A549 (cell line): ENCODE data around the gene TCF25. TPM values are rescaled to one million over a fixed set of nuclear protein-coding genes. Genes with fewer than 3 reads are reported as not detected.
"Not testable (repeated sequence)": the region's sequence is repeated elsewhere in the genome, so short reads cannot be mapped to it uniquely, and the experiment has no call there.

Experiments
- ATAC-seq, 2 experiments: fragments of 200-7000 bp in 1 of 2; fragments of >200 bp in 1 of 2; cut with Nextera tagmentation in 1 of 2; cut with Tn5 transposase in 1 of 2; 3 replicates each; pipeline versions ENCODE4 v1.8.0 to v1.9.1; 2018 to 2020; ENCODE audit warnings: mild to moderate bottlenecking in 1 of 2, moderate library complexity in 1 of 2
- CTCF ChIA-PET: fragments of 300-600 bp; sonication (Branson Sonifier 250); formaldehyde crosslinking; extraction: SDS; loops from one replicate; lab custom pipeline; 2021; ENCODE audit warnings: antibody characterized with exemption, inconsistent platforms; lab: Yijun Ruan, JAX
- POLR2A ChIA-PET: fragments of 350-600 bp; formaldehyde crosslinking; extraction: SDS; loops from one replicate; lab custom pipeline; 2021; ENCODE audit warnings: antibody characterized with exemption, inconsistent platforms; lab: Yijun Ruan, JAX
- DNase-seq, 2 experiments: peaks; one replicate each; pipeline versions ENCODE4 v3.0.0 to v3.0.0-alpha.2; 2011 to 2016; ENCODE audit warnings: low read depth in 1 of 2, low spot score in 1 of 2
- FAIRE-seq: peaks from 2 replicates; lab custom pipeline; 2011; peaks lifted over from hg19 to GRCh38; lab: Jason Lieb, UNC
- H3K27ac ChIP-seq, 2 experiments: fragments of >200 bp; sonication (Bioruptor Twin); formaldehyde crosslinking; 3 replicates each; pipeline ENCODE4 v1.5.1; 2016 to 2017
- H3K4me1 ChIP-seq: fragments of >200 bp; sonication (Bioruptor Twin); formaldehyde crosslinking; 3 replicates; pipeline ENCODE4 v1.6.1; 2016
- H3K4me2 ChIP-seq: fragments of >200 bp; sonication (Bioruptor Twin); formaldehyde crosslinking; 3 replicates; pipeline ENCODE4 v1.6.1; 2016
- H3K4me3 ChIP-seq: fragments of >200 bp; sonication (Bioruptor Twin); formaldehyde crosslinking; 3 replicates; pipeline ENCODE4 v1.5.1; 2016
- H3K9me3 ChIP-seq: fragments of >200 bp; sonication (Bioruptor Twin); formaldehyde crosslinking; 3 replicates; pipeline ENCODE4 v1.6.1; 2016
- CBX8 ChIP-seq: fragments of 200-600 bp; sonication (generic); IDR thresholded peaks from 2 replicates; pipeline ENCODE4 v1.6.1; 2016
- EHMT2 ChIP-seq: fragments of 200-600 bp; sonication (generic); IDR thresholded peaks from 2 replicates; pipeline ENCODE4 v1.6.1; 2016; ENCODE audit warnings: antibody characterized with exemption, low read depth, mild to moderate bottlenecking, moderate library complexity
- FOXS1 ChIP-seq: fragments of 250-450 bp; sonication (Bioruptor Pico); IDR thresholded peaks from 2 replicates; pipeline ENCODE4 v1.5.0; 2020; ENCODE audit warnings: mild to moderate bottlenecking, moderate library complexity
- HOXA7 ChIP-seq: fragments of 250-450 bp; sonication (Bioruptor Pico); IDR thresholded peaks from 2 replicates; pipeline ENCODE4 v1.5.0; 2020; ENCODE audit warnings: mild to moderate bottlenecking, moderate library complexity
- HOXB13 ChIP-seq: fragments of 250-450 bp; sonication (Bioruptor Pico); IDR thresholded peaks from 2 replicates; pipeline ENCODE4 v1.5.0; 2020; ENCODE audit warnings: low read depth, mild to moderate bottlenecking, moderate library complexity
- HOXB5 ChIP-seq: fragments of 250-450 bp; sonication (Bioruptor Pico); IDR thresholded peaks from 2 replicates; pipeline ENCODE4 v1.5.0; 2020; ENCODE audit warnings: mild to moderate bottlenecking, moderate library complexity
- JUNB ChIP-seq: fragments of >200 bp; sonication (Bioruptor Twin); formaldehyde crosslinking; IDR thresholded peaks from 2 replicates; pipeline ENCODE4 v1.6.1; 2016
- PBX3 ChIP-seq: IDR thresholded peaks from 2 replicates; pipeline ENCODE4 v1.6.1; 2012
- RFX5 ChIP-seq: fragments of 450-650 bp; IDR thresholded peaks from 2 replicates; pipeline ENCODE4 v1.7.1; 2014; ENCODE audit warnings: antibody characterized with exemption, mild to moderate bottlenecking, moderate library complexity
- ZSCAN20 ChIP-seq: fragments of 250-450 bp; sonication (Bioruptor Pico); IDR thresholded peaks from 2 replicates; pipeline ENCODE4 v1.8.0; 2022; ENCODE audit warnings: mild to moderate bottlenecking, moderate library complexity
- WGBS: methylation state at CpG from one replicate; pipeline ENCODE4 v1.1.6; 2017; ENCODE audit errors: missing lambda C conversion rate; 5-methylcytosine and 5-hydroxymethylcytosine counted together
- polyA plus RNA-seq, 4 experiments: library from polyadenylated mRNA; depleted of rRNA in 3 of 4; stranded (reverse); fragments of >200 nt; fragmentation: RNase III in 1 of 4; extraction: RNeasy Plus Mini Kit Qiagen cat#74134 plus additional on column Dnase treatment in 1 of 4; gene quantifications; 2 replicates in 3 of 4; 3 replicates in 1 of 4; pipeline ENCODE4 v1.2.3, GENCODE V29; 2011 to 2017
- TF ChIP-seq, protein P1 (sequence below): fragments of 200-600 bp; sonication (generic); IDR thresholded peaks from 2 replicates; pipeline ENCODE4 v1.6.1; 2016; ENCODE audit warnings: antibody characterized with exemption, mild to moderate bottlenecking, moderate library complexity

TCF25 gene
- polyA plus RNA-seq, 2 of the 4 experiments (the other 2 are of a cell fraction): 125 TPM

DNA sequence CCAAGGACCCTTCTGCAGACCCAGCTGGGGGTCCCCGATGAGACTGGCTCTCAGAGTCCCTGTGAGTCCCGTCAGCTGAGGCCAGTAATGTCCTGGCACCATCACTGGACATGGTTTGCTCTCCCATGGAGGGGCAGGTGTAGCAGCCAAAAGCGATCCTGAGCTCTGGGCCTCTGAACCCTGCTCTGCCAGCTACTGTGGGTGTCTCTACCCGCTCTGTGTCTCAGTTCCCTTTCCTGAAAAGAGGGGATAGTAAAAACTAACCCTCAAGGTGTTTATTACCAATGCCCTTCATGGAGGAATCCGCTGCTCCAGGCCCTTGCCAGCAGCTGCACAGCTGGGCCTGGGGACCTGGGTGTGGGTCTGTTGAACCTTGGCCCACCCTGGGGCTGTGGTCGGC is 58.6 kb downstream of the TCF25 start:
- H3K27ac ChIP-seq: no peak overlapping the region
- FAIRE-seq (no peak), ATAC-seq (no peak; a peak in 1 of 6 replicates), DNase-seq (no peak)
- no peaks in the 10 kb centered on the region for H3K9me3 ChIP-seq
- TF ChIP-seq RFX5 (no peak), ZSCAN20 (CRISPR knock-in tag) (no peak), JUNB (no peak), PBX3 (no peak), HOXB5 (no peak), HOXA7 (no peak)
- no peak overlapping the region for H3K4me3 ChIP-seq
- ChIA-PET POLR2A (no interaction called here), CTCF (interaction anchor here (0.6 to 1.2 kb wide), 5 partner anchors 8 to 280 kb away, joined by 3 to 5 read pairs (median 4); partner anchors contain the start of genes MC1R and TUBB3)
- H3K4me1 ChIP-seq: no peaks in the 10 kb centered on the region
- no peak overlapping the region for H3K4me2 ChIP-seq
- WGBS: 90% methylated on average over 6 of the region's 6 CpGs

DNA sequence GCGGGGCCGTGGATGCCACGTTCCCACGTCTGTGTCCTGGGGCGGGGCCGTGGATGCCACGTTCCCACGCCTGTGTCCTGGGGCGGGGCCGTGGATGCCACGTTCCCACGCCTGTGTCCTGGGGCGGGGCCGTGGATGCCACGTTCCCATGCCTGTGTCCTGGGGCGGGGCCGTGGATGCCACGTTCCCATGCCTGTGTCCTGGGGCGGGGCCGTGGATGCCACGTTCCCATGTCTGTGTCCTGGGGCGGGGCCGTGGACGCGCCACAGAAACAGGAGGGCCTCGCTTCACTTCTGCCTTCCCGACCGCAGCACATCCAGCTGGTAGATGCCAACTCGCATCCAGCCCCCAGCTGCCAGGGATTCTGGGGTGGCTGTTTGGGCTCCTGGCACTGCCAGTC is 60.6 kb downstream of the TCF25 start:
- POLR2A ChIA-PET: not testable (repeated sequence)
- CTCF ChIA-PET: interaction anchor here (1.2 kb wide), 2 partner anchors 14 to 17 kb away, joined by 3 to 4 read pairs; no protein-coding TSS in a partner anchor

DNA sequence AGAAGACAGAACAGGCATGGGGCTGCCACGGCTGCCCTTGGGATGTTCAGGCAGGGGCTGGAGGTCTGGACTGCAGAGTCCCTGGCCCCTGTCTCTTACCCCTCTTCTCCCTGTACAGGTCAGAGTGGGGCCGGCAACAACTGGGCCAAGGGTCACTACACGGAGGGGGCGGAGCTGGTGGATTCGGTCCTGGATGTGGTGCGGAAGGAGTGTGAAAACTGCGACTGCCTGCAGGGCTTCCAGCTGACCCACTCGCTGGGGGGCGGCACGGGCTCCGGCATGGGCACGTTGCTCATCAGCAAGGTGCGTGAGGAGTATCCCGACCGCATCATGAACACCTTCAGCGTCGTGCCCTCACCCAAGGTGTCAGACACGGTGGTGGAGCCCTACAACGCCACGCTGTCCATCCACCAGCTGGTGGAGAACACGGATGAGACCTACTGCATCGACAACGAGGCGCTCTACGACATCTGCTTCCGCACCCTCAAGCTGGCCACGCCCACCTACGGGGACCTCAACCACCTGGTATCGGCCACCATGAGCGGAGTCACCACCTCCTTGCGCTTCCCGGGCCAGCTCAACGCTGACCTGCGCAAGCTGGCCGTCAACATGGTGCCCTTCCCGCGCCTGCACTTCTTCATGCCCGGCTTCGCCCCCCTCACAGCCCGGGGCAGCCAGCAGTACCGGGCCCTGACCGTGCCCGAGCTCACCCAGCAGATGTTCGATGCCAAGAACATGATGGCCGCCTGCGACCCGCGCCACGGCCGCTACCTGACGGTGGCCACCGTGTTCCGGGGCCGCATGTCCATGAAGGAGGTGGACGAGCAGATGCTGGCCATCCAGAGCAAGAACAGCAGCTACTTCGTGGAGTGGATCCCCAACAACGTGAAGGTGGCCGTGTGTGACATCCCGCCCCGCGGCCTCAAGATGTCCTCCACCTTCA is 61.5 kb downstream of the TCF25 start:
- Histone ChIP-seq H3K27ac (no peak overlapping the region), H3K4me1 (no peaks in the 10 kb centered on the region), H3K4me3 (no peak overlapping the region), H3K9me3 (no peaks in the 10 kb centered on the region), H3K4me2 (no peak overlapping the region)
- no peak for DNase-seq
- CTCF ChIA-PET: interaction anchor here (0.9 to 1.5 kb wide), 2 partner anchors 25 to 74 kb away, joined by 3 to 5 read pairs; no protein-coding TSS in a partner anchor
- TF ChIP-seq HOXB13 (CRISPR knock-in tag): no peak
- TF ChIP-seq HOXB5: no peak
- no peak for TF ChIP-seq RFX5
- no peak for TF ChIP-seq EHMT2
- no peak for FAIRE-seq
- WGBS: 92% methylated on average over 37 of the region's 61 CpGs
- ATAC-seq: no peak
- POLR2A ChIA-PET: interaction anchor here (1.1 to 1.4 kb wide), 2 partner anchors 10 to 12 kb away, joined by 3 to 8 read pairs; no protein-coding TSS in a partner anchor

More for the DNA sequence above, 60.6 kb downstream of the TCF25 start:
- not testable (repeated sequence) for H3K27ac ChIP-seq, H3K4me3 ChIP-seq, H3K9me3 ChIP-seq, ATAC-seq, H3K4me2 ChIP-seq, FAIRE-seq, H3K4me1 ChIP-seq, DNase-seq
- WGBS: 96% methylated on average over 8 of the region's 29 CpGs

DNA sequence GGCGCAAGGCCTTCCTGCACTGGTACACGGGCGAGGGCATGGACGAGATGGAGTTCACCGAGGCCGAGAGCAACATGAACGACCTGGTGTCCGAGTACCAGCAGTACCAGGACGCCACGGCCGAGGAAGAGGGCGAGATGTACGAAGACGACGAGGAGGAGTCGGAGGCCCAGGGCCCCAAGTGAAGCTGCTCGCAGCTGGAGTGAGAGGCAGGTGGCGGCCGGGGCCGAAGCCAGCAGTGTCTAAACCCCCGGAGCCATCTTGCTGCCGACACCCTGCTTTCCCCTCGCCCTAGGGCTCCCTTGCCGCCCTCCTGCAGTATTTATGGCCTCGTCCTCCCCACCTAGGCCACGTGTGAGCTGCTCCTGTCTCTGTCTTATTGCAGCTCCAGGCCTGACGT is 62.2 kb downstream of the TCF25 start:
- ChIA-PET CTCF (interaction anchor here (0.9 to 1.5 kb wide), 2 partner anchors 25 to 74 kb away, joined by 3 to 5 read pairs; no protein-coding TSS in a partner anchor), POLR2A (interaction anchor here (1.1 to 1.4 kb wide), 2 partner anchors 9 to 13 kb away, joined by 3 to 8 read pairs; no protein-coding TSS in a partner anchor)
- H3K9me3 ChIP-seq, H3K4me3 ChIP-seq, H3K4me1 ChIP-seq, DNase-seq, H3K4me2 ChIP-seq, H3K27ac ChIP-seq, FAIRE-seq, ATAC-seq: not testable (repeated sequence)
- WGBS: 92% methylated on average over 27 of the region's 27 CpGs

DNA sequence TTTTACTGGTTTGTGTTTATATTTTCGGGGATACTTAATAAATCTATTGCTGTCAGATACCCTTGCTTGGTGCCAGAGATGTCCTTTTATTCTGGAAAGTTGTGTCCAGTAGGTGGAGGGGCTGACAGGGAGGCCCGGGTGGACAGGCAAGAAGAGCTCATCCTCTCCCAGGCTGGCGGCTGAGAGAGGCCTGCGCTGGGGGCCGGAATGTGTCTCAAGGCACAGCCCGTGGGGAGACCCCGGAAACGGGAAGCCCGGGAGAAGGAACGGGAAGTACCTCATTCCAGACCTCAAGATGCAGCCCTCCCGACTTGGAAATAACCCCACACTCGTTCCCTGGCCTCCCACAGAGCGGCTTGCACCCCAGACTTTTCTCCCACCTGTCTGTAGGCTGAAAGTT is 62.6 kb downstream of the TCF25 start:
- DNase-seq (no peak), FAIRE-seq (no peak), ATAC-seq (no peak)
- POLR2A ChIA-PET: interaction anchor here (1.1 to 1.4 kb wide), 2 partner anchors 9 to 13 kb away, joined by 3 to 8 read pairs; no protein-coding TSS in a partner anchor
- no peaks in the 10 kb centered on the region for H3K9me3 ChIP-seq
- WGBS: 76% methylated on average over 13 of the region's 13 CpGs
- CTCF ChIA-PET: interaction anchor here (0.9 to 1.5 kb wide), 2 partner anchors 26 to 75 kb away, joined by 3 to 5 read pairs; no protein-coding TSS in a partner anchor
- no peak overlapping the region for H3K27ac ChIP-seq
- H3K4me1 ChIP-seq: no peaks in the 10 kb centered on the region
- H3K4me2 ChIP-seq: no peak overlapping the region
- H3K4me3 ChIP-seq: no peak overlapping the region
- TF ChIP-seq CBX8 (no peak), FOXS1 (no peak)
- TF ChIP-seq, protein P1, sequence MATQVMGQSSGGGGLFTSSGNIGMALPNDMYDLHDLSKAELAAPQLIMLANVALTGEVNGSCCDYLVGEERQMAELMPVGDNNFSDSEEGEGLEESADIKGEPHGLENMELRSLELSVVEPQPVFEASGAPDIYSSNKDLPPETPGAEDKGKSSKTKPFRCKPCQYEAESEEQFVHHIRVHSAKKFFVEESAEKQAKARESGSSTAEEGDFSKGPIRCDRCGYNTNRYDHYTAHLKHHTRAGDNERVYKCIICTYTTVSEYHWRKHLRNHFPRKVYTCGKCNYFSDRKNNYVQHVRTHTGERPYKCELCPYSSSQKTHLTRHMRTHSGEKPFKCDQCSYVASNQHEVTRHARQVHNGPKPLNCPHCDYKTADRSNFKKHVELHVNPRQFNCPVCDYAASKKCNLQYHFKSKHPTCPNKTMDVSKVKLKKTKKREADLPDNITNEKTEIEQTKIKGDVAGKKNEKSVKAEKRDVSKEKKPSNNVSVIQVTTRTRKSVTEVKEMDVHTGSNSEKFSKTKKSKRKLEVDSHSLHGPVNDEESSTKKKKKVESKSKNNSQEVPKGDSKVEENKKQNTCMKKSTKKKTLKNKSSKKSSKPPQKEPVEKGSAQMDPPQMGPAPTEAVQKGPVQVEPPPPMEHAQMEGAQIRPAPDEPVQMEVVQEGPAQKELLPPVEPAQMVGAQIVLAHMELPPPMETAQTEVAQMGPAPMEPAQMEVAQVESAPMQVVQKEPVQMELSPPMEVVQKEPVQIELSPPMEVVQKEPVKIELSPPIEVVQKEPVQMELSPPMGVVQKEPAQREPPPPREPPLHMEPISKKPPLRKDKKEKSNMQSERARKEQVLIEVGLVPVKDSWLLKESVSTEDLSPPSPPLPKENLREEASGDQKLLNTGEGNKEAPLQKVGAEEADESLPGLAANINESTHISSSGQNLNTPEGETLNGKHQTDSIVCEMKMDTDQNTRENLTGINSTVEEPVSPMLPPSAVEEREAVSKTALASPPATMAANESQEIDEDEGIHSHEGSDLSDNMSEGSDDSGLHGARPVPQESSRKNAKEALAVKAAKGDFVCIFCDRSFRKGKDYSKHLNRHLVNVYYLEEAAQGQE: no peak
